HepG2 (cell line): ENCODE results near the gene SHC1. TPM values are rescaled to one million over a fixed set of nuclear protein-coding genes. Genes with fewer than 3 reads are reported as not detected.

Experiments
- BRCA1 ChIP-seq: sonication (generic); formaldehyde crosslinking; IDR thresholded peaks from 2 replicates; pipeline ENCODE4 v1.4.0; 2020; ENCODE audit warnings: missing genetic modification reagents
- CBX2 ChIP-seq, 2 experiments: fragments of 200-600 bp in 1 of 2; sonication (generic); formaldehyde crosslinking in 1 of 2; IDR thresholded peaks; 2 replicates each; pipeline versions ENCODE4 v1.7.0 to v1.8.1; 2018 to 2022; ENCODE audit warnings: low read depth in 2 of 2, low read length in 1 of 2, mild to moderate bottlenecking in 1 of 2, missing genetic modification reagents in 1 of 2
- E2F5 ChIP-seq: sonication (generic); formaldehyde crosslinking; conservative IDR thresholded peaks from 2 replicates; pipeline ENCODE4 v1.4.0; 2020; ENCODE audit warnings: missing genetic modification reagents
- ELF1 ChIP-seq: sonication (generic); formaldehyde crosslinking; IDR thresholded peaks from 2 replicates; pipeline ENCODE4 v1.4.0; 2020; ENCODE audit warnings: missing genetic modification reagents
- FOSL1 ChIP-seq: sonication (generic); formaldehyde crosslinking; IDR thresholded peaks from 2 replicates; pipeline ENCODE4 v1.9.0; 2021; ENCODE audit warnings: missing genetic modification reagents, borderline replicate concordance
- GMEB1 ChIP-seq: sonication (generic); formaldehyde crosslinking; IDR thresholded peaks from 2 replicates; pipeline ENCODE4 v1.5.1; 2020; ENCODE audit warnings: missing genetic modification reagents, mild to moderate bottlenecking, borderline replicate concordance
- HINFP ChIP-seq: sonication (generic); formaldehyde crosslinking; IDR thresholded peaks from 2 replicates; pipeline ENCODE4 v1.4.0; 2020; ENCODE audit warnings: low read depth, mild to moderate bottlenecking, missing genetic modification reagents
- HIVEP1 ChIP-seq: sonication (generic); formaldehyde crosslinking; IDR thresholded peaks from 2 replicates; pipeline ENCODE4 v1.4.0; 2020; ENCODE audit warnings: mild to moderate bottlenecking, missing genetic modification reagents
- RARG ChIP-seq: sonication (generic); formaldehyde crosslinking; IDR thresholded peaks from 2 replicates; pipeline ENCODE4 v1.4.0; 2020; ENCODE audit warnings: low read depth, mild to moderate bottlenecking, missing genetic modification reagents
- SRSF1 ChIP-seq: fragments of 200-400 bp; formaldehyde crosslinking; optimal IDR thresholded peaks from 2 replicates; pipeline ENCODE3; 2017; ENCODE audit warnings: mild to moderate bottlenecking, low read depth, low read length, moderate library complexity
- TCF12 ChIP-seq, 2 experiments: fragments of 450-650 bp in 1 of 2; sonication (generic) in 1 of 2; formaldehyde crosslinking in 1 of 2; IDR thresholded peaks; 2 replicates each; pipeline versions ENCODE4 v1.6.1 to v1.8.0; 2017 to 2022; ENCODE audit warnings: antibody characterized with exemption in 1 of 2, mild to moderate bottlenecking in 1 of 2, missing genetic modification reagents in 1 of 2, moderate library complexity in 1 of 2
- TCF7 ChIP-seq: sonication (generic); IDR thresholded peaks from 2 replicates; pipeline ENCODE4 v1.6.1; 2016; ENCODE audit warnings: antibody characterized with exemption, low read depth
- TSC22D2 ChIP-seq: sonication (generic); formaldehyde crosslinking; IDR thresholded peaks from 2 replicates; pipeline ENCODE4 v1.5.1; 2020; ENCODE audit warnings: missing genetic modification reagents, mild to moderate bottlenecking, borderline replicate concordance
- ZBTB21 ChIP-seq: sonication (generic); formaldehyde crosslinking; IDR thresholded peaks from 2 replicates; pipeline ENCODE4 v1.4.0; 2020; ENCODE audit warnings: missing genetic modification reagents
- ZFP36L2 ChIP-seq: sonication (generic); formaldehyde crosslinking; IDR thresholded peaks from 2 replicates; pipeline ENCODE4 v1.4.0; 2020; ENCODE audit warnings: missing genetic modification reagents
- ZNF552 ChIP-seq: sonication (generic); formaldehyde crosslinking; IDR thresholded peaks from 2 replicates; pipeline ENCODE4 v1.9.0; 2022; ENCODE audit warnings: missing genetic modification reagents, mild to moderate bottlenecking, borderline replicate concordance
- ZNF687 ChIP-seq: sonication (generic); formaldehyde crosslinking; IDR thresholded peaks from 2 replicates; pipeline ENCODE4 v1.5.1; 2020; ENCODE audit warnings: mild to moderate bottlenecking, missing genetic modification reagents, moderate library complexity
- ZNF816 ChIP-seq: sonication (generic); formaldehyde crosslinking; IDR thresholded peaks from 2 replicates; pipeline ENCODE4 v1.8.0; 2022; ENCODE audit warnings: missing genetic modification reagents, mild to moderate bottlenecking, borderline replicate concordance
- ZSCAN21 ChIP-seq: sonication (generic); formaldehyde crosslinking; IDR thresholded peaks from 2 replicates; pipeline ENCODE4 v1.8.0; 2022; ENCODE audit warnings: mild to moderate bottlenecking, missing genetic modification reagents, moderate library complexity, borderline replicate concordance
- polyA plus RNA-seq, 8 experiments: library from polyadenylated mRNA; depleted of rRNA in 3 of 8; stranded (reverse) in 7 of 8; unstranded in 1 of 8; fragments of >200 nt; fragmentation: Illumina TruSeq in 4 of 8; extraction: Trizol in 4 of 8; gene quantifications; 2 replicates each; pipeline versions ENCODE4 v1.2.1 to v1.2.3, GENCODE V29; 2011 to 2016; ENCODE audit warnings: low read depth in 4 of 8, missing spikeins in 1 of 8, mixed read lengths in 1 of 8; ENCODE audit not compliant: insufficient read depth in 1 of 8
- total RNA-seq, 5 experiments: library from RNA; depleted of rRNA; stranded (reverse); fragments of >200 nt; fragmentation: Illumina TruSeq; extraction: Trizol; gene quantifications; 2 replicates each; pipeline ENCODE4 v1.2.3, GENCODE V29; 2016; ENCODE audit warnings: low read depth in 1 of 5

The SHC1 gene
- total and polyA plus RNA-seq, 2 of the 13 experiments (the other 11 are each of a cell fraction or from before 2014, with no cell fraction given), result 52.0 to 137 TPM

GRCh38 chr1:154961207-154962155 is 9.1 kb downstream of the SHC1 start, which contains the start of gene PYGO2 (continued):
- TF ChIP-seq ZNF816 (CRISPR knock-in tag) (no peak; the same call in 1 of the 2 replicates), RARG (no peak), ZNF552 (CRISPR knock-in tag) (0 out of 2 replicates have a peak, but pooled peaks have one; percentile 76), BRCA1 (CRISPR knock-in tag) (no peak), TSC22D2 (CRISPR knock-in tag) (no peak), HIVEP1 (peak; percentile 44; the same call in 1 of the 2 replicates), ZNF687 (CRISPR knock-in tag) (peak; percentile 84), ELF1 (CRISPR knock-in tag) (peak; percentile 66), HINFP (CRISPR knock-in tag) (no peak), GMEB1 (CRISPR knock-in tag) (peak; percentile 55; the same call in 1 of the 2 replicates), SRSF1 (peak; percentile 68), E2F5 (no peak), CBX2 (IDR thresholded peaks at IDR 0.05; ENCODE audit: low read depth, low read length) (no peak), CBX2 (CRISPR knock-in tag; IDR thresholded peaks at IDR 0.05; ENCODE audit: low read depth) (no peak), ZBTB21 (no peak), FOSL1 (CRISPR knock-in tag) (no peak), TCF12 (IDR thresholded peaks at IDR 0.05) (no peak), TCF12 (CRISPR knock-in tag; IDR thresholded peaks at IDR 0.05) (no peak), TCF7 (no peak), ZSCAN21 (peak; percentile 64), ZFP36L2 (0 out of 2 replicates have a peak, but pooled peaks have one; percentile 20)
